IMR-90 (cell line): ENCODE data around the gene YIPF6. TPM values are rescaled to one million over a fixed set of nuclear protein-coding genes. Genes with fewer than 3 reads are reported as not detected.

ENCODE experiments used
- ATAC-seq: fragments of 200-7000 bp; cut with Tn5 transposase; 2 replicates; pipeline ENCODE4 v1.9.1; 2020; ENCODE audit warnings: low read depth, mild to moderate bottlenecking, moderate library complexity
- BruUV-seq: library from RNA; stranded (reverse); fragments of 400-500 nt; replicated peaks from 2 replicates; lab custom pipeline; 2021; lab: Mats Ljungman, UMichigan
- CTCF ChIA-PET: fragments of 300-600 bp; formaldehyde crosslinking; extraction: SDS; loops from one replicate; lab custom pipeline; 2021; ENCODE audit warnings: antibody characterized with exemption; lab: Yijun Ruan, JAX
- POLR2A ChIA-PET: fragments of 300-600 bp; sonication (Branson Sonifier 250); formaldehyde crosslinking; loops from one replicate; lab custom pipeline; 2022; ENCODE audit warnings: antibody characterized with exemption; ENCODE audit not compliant: unreplicated experiment; lab: Charles Lee
- DNase-seq: peaks from one replicate; pipeline ENCODE4 v3.0.0; 2013
- H2AFZ ChIP-seq: replicated peaks from 2 replicates; pipeline ENCODE3; 2013; ENCODE audit warnings: low read length, mild to moderate bottlenecking; ENCODE audit not compliant: poor library complexity
- H2AK5ac ChIP-seq: 2 replicates; pipeline ENCODE4 v1.6.1; 2013; ENCODE audit warnings: low read depth, low read length, inconsistent platforms
- H2AK9ac ChIP-seq: replicated peaks from 2 replicates; pipeline ENCODE3; 2013; ENCODE audit warnings: mild to moderate bottlenecking, low read depth, low read length, moderate library complexity; ENCODE audit not compliant: poor library complexity
- H2BK120ac ChIP-seq: 2 replicates; pipeline ENCODE4 v1.6.1; 2013; ENCODE audit warnings: low read depth, low read length, inconsistent platforms
- H2BK15ac ChIP-seq: 3 replicates; pipeline ENCODE4 v1.6.1; 2013; ENCODE audit warnings: low read depth, low read length, inconsistent platforms
- H2BK20ac ChIP-seq: 2 replicates; pipeline ENCODE4 v1.6.1; 2013; ENCODE audit warnings: low read depth, mild to moderate bottlenecking, inconsistent platforms, low read length, moderate library complexity
- H2BK5ac ChIP-seq: 2 replicates; pipeline ENCODE4 v1.6.1; 2013; ENCODE audit warnings: mild to moderate bottlenecking, low read depth, low read length, inconsistent platforms; ENCODE audit not compliant: poor library complexity, severe bottlenecking
- H3K14ac ChIP-seq: replicated peaks from 2 replicates; pipeline ENCODE4 v1.6.1; 2013; ENCODE audit warnings: low read depth, low read length, inconsistent platforms
- H3K18ac ChIP-seq: 2 replicates; pipeline ENCODE4 v1.6.1; 2013; ENCODE audit warnings: low read depth, low read length, control low read depth
- H3K23ac ChIP-seq: 2 replicates; pipeline ENCODE4 v1.6.1; 2013; ENCODE audit warnings: low read depth, low read length, inconsistent platforms
- H3K27ac ChIP-seq: 2 replicates; pipeline ENCODE4 v1.5.1; 2013; ENCODE audit warnings: mild to moderate bottlenecking, control low read depth, low read length; ENCODE audit not compliant: insufficient read depth
- H3K27me3 ChIP-seq: 2 replicates; pipeline ENCODE4 v1.6.1; 2013; ENCODE audit warnings: low read length; ENCODE audit not compliant: control insufficient read depth, insufficient read depth
- H3K36me3 ChIP-seq: 2 replicates; pipeline ENCODE4 v1.6.1; 2013; ENCODE audit warnings: low read length, mixed read lengths; ENCODE audit not compliant: control insufficient read depth, insufficient read depth
- H3K4ac ChIP-seq: 2 replicates; pipeline ENCODE4 v1.6.1; 2013; ENCODE audit warnings: low read depth, low read length, inconsistent platforms
- H3K4me1 ChIP-seq: 2 replicates; pipeline ENCODE4 v1.6.1; 2013; ENCODE audit warnings: low read length, mixed read lengths; ENCODE audit not compliant: control insufficient read depth, insufficient read depth
- H3K4me2 ChIP-seq: 2 replicates; pipeline ENCODE4 v1.6.1; 2013; ENCODE audit warnings: low read depth, mild to moderate bottlenecking, control low read depth, low read length, moderate library complexity
- H3K4me3 ChIP-seq: 2 replicates; pipeline ENCODE4 v1.5.1; 2013; ENCODE audit warnings: low read depth, mild to moderate bottlenecking, control low read depth, low read length, moderate library complexity; ENCODE audit not compliant: insufficient read depth
- H3K56ac ChIP-seq: 2 replicates; pipeline ENCODE4 v1.6.1; 2013; ENCODE audit warnings: low read length, inconsistent platforms; ENCODE audit not compliant: insufficient read depth; ENCODE audit errors: extremely low read depth
- H3K79me1 ChIP-seq, 2 experiments: 2 replicates each; pipeline ENCODE4 v1.6.1; 2013; ENCODE audit warnings: low read length in 2 of 2, inconsistent platforms in 1 of 2, low read depth in 1 of 2
- H3K9ac ChIP-seq: 2 replicates; pipeline ENCODE4 v1.6.1; 2013; ENCODE audit warnings: low read depth, low read length, control low read depth
- H3K9me1 ChIP-seq: 2 replicates; pipeline ENCODE4 v1.6.1; 2013; ENCODE audit warnings: low read length, inconsistent platforms; ENCODE audit not compliant: insufficient read depth
- H3K9me3 ChIP-seq: 2 replicates; pipeline ENCODE4 v1.6.1; 2013; ENCODE audit warnings: low read length; ENCODE audit not compliant: control insufficient read depth, insufficient read depth
- H4K20me1 ChIP-seq: 2 replicates; pipeline ENCODE4 v1.6.1; 2013; ENCODE audit warnings: low read length, inconsistent platforms; ENCODE audit not compliant: insufficient read depth
- H4K5ac ChIP-seq: 2 replicates; pipeline ENCODE4 v1.6.1; 2013; ENCODE audit warnings: mild to moderate bottlenecking, low read depth, low read length, control low read depth
- H4K8ac ChIP-seq, 2 experiments: 2 replicates each; pipeline ENCODE4 v1.6.1; 2013; ENCODE audit warnings: low read depth in 2 of 2, low read length in 2 of 2, control low read depth in 1 of 2, inconsistent platforms in 1 of 2
- H4K91ac ChIP-seq: 2 replicates; pipeline ENCODE4 v1.6.1; 2013; ENCODE audit warnings: low read depth, low read length, inconsistent platforms; ENCODE audit not compliant: insufficient read depth
- CEBPB ChIP-seq: IDR thresholded peaks from 2 replicates; pipeline ENCODE4 v1.6.1; 2012; ENCODE audit warnings: low read depth, low read length, improper control_type of control experiment
- FOS ChIP-seq: fragments of 150-350 bp; IDR thresholded peaks from 2 replicates; pipeline ENCODE4 v1.6.1; 2016; ENCODE audit warnings: low read depth, low read length
- MAFK ChIP-seq: IDR thresholded peaks from 2 replicates; pipeline ENCODE4 v1.6.1; 2012; ENCODE audit warnings: low read depth, low read length, improper control_type of control experiment
- RCOR1 ChIP-seq: IDR thresholded peaks from 2 replicates; pipeline ENCODE4 v1.6.1; 2012; ENCODE audit warnings: mild to moderate bottlenecking, low read length, improper control_type of control experiment; ENCODE audit not compliant: insufficient replicate concordance
- USF2 ChIP-seq: fragments of 150-350 bp; IDR thresholded peaks from 2 replicates; pipeline ENCODE4 v1.6.1; 2017; ENCODE audit warnings: mild to moderate bottlenecking, antibody characterized with exemption, low read length, low read depth
- WGBS, 2 experiments: methylation state at CpG; one replicate each; pipeline versions ENCODE4 v1.1.5 to v1.1.7; 2013; ENCODE audit warnings: missing lambda C conversion rate in 2 of 2; ENCODE audit not compliant: insufficient read length in 1 of 2; ENCODE audit errors: extremely low coverage in 2 of 2; 5-methylcytosine and 5-hydroxymethylcytosine counted together
- dilution Hi-C: fragments of 300-500 bp; cut with HindIII; formaldehyde crosslinking; loops from one replicate; pipeline ENCODE4 v1.14.3; 2018; ENCODE audit warnings: low sequenced_read_pairs; ENCODE audit not compliant: unreplicated experiment
- in situ Hi-C: fragments of 300-500 bp; cut with MboI; formaldehyde crosslinking; loops from 3 replicates; pipeline ENCODE4 v1.14.3; 2019; ENCODE audit warnings: low sequenced_read_pairs, inconsistent platforms, mixed read lengths
- intact Hi-C: fragments of 100-400 bp; cut with micrococcal nuclease; formaldehyde crosslinking; loops from 2 replicates; pipeline ENCODE4 v1.10.0; 2022
- polyA plus RNA-seq, 3 experiments: library from polyadenylated mRNA; depleted of rRNA; stranded (reverse); fragments of >200 nt; gene quantifications; 2 replicates each; pipeline ENCODE4 v1.2.3, GENCODE V29; 2012; ENCODE audit warnings: low replicate concordance in 1 of 3
- total RNA-seq: library from RNA; depleted of rRNA; stranded (reverse); fragments of >200 nt; gene quantifications from 2 replicates; pipeline ENCODE4 v1.2.3, GENCODE V29; 2012
- TF ChIP-seq, protein P1 (sequence below): conservative IDR thresholded peaks from 2 replicates; pipeline ENCODE4 v1.5.1; 2012; ENCODE audit warnings: mild to moderate bottlenecking, low read depth, low read length, improper control_type of control experiment

YIPF6 gene
- total and polyA plus RNA-seq, 2 of the 4 experiments (the other 2 are of a cell fraction), result 9.7 to 22.4 TPM

GRCh38 chrX:68506649-68507048, 7.8 kb downstream of the YIPF6 start:
- no peak overlapping the region for H4K5ac ChIP-seq
- H2AK9ac ChIP-seq, result no peak overlapping the region
- no peak for DNase-seq
- CTCF ChIA-PET, result no interaction called here
- TF ChIP-seq USF2 (no peak), MAFK (no peak), CEBPB (no peak), FOS (no peak), RCOR1 (no peak)
- TF ChIP-seq, protein P1, sequence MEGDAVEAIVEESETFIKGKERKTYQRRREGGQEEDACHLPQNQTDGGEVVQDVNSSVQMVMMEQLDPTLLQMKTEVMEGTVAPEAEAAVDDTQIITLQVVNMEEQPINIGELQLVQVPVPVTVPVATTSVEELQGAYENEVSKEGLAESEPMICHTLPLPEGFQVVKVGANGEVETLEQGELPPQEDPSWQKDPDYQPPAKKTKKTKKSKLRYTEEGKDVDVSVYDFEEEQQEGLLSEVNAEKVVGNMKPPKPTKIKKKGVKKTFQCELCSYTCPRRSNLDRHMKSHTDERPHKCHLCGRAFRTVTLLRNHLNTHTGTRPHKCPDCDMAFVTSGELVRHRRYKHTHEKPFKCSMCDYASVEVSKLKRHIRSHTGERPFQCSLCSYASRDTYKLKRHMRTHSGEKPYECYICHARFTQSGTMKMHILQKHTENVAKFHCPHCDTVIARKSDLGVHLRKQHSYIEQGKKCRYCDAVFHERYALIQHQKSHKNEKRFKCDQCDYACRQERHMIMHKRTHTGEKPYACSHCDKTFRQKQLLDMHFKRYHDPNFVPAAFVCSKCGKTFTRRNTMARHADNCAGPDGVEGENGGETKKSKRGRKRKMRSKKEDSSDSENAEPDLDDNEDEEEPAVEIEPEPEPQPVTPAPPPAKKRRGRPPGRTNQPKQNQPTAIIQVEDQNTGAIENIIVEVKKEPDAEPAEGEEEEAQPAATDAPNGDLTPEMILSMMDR, result no peak
- no peak overlapping the region for H2BK20ac ChIP-seq
- no peak overlapping the region for H3K14ac ChIP-seq
- H3K4me1 ChIP-seq, result no peaks in the 10 kb centered on the region; the same call in 1 of the 2 replicates
- peaks cover 31% of the 10 kb centered on the region for H4K20me1 ChIP-seq
- H3K4ac ChIP-seq, result no peak overlapping the region
- H3K79me1 ChIP-seq, result peaks cover 3 to 27% of the 10 kb centered on the region in 2 experiments; a peak in 3 of 4 replicates
- BruUV-seq, result no TSS peak
- no peak overlapping the region for H2AFZ ChIP-seq
- no peak overlapping the region for H3K27ac ChIP-seq
- 0 out of 2 replicates have a peak, but pooled peaks cover 5% of the 10 kb centered on the region for H3K9me1 ChIP-seq
- no CpG with 5 or more reads among the region's 2 CpGs for WGBS, 2 experiments
- no peak for ATAC-seq
- H2BK120ac ChIP-seq, result no peak overlapping the region
- no peak overlapping the region for H3K4me2 ChIP-seq
- no peak overlapping the region for H3K4me3 ChIP-seq
- H4K91ac ChIP-seq, result no peak overlapping the region
- in situ Hi-C loops, result no loop called here
- dilution Hi-C loops, result no loop called here
- H3K56ac ChIP-seq, result no peak overlapping the region
- no peaks in the 10 kb centered on the region for H3K9me3 ChIP-seq
- no peak overlapping the region for H3K23ac ChIP-seq
- POLR2A ChIA-PET, result no interaction called here
- intact Hi-C loops, result no loop called here
- H4K8ac ChIP-seq, result no peak overlapping the region
- H3K18ac ChIP-seq, result no peak overlapping the region
- H2BK15ac ChIP-seq, result no peak overlapping the region
- peaks cover 3% of the 10 kb centered on the region for H3K27me3 ChIP-seq
- H2AK5ac ChIP-seq, result no peak overlapping the region
- H3K9ac ChIP-seq, result no peak overlapping the region
- H2BK5ac ChIP-seq, result no peak overlapping the region
- H3K36me3 ChIP-seq, result peaks cover 5% of the 10 kb centered on the region
